ENCODE measurements around the gene TMEM233. TPM values are rescaled to one million over a fixed set of nuclear protein-coding genes. Genes with fewer than 3 reads are reported as not detected.

TMEM233 gene
- total and polyA plus RNA-seq, 10 of the 15 experiments (the other 5 are each of a cell fraction or from before 2014, with no cell fraction given): not detected

- TF ChIP-seq ZNF622 (IDR thresholded peaks at IDR 0.05): no peak
- no peak for TF ChIP-seq RCOR1 (conservative IDR thresholded peaks at IDR 0.05; ENCODE audit: low read depth, low read length)
- TF ChIP-seq CEBPB (IDR thresholded peaks at IDR 0.05; ENCODE audit: borderline replicate concordance in 1 of 2, low read depth in 2 of 2, low read length in 2 of 2): no peak
- TF ChIP-seq EED (IDR thresholded peaks at IDR 0.05; ENCODE audit: low read depth): no peak
- no peak for TF ChIP-seq NFYB (IDR thresholded peaks at IDR 0.05; ENCODE audit: insufficient read depth, low read depth, low read length)
- peak; percentile 58 for TF ChIP-seq SPI1 (IDR thresholded peaks at IDR 0.05; ENCODE audit: borderline replicate concordance, insufficient read depth, low read depth, low read length)
- TF ChIP-seq, protein P1, sequence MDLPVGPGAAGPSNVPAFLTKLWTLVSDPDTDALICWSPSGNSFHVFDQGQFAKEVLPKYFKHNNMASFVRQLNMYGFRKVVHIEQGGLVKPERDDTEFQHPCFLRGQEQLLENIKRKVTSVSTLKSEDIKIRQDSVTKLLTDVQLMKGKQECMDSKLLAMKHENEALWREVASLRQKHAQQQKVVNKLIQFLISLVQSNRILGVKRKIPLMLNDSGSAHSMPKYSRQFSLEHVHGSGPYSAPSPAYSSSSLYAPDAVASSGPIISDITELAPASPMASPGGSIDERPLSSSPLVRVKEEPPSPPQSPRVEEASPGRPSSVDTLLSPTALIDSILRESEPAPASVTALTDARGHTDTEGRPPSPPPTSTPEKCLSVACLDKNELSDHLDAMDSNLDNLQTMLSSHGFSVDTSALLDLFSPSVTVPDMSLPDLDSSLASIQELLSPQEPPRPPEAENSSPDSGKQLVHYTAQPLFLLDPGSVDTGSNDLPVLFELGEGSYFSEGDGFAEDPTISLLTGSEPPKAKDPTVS (IDR thresholded peaks at IDR 0.05; ENCODE audit: low read depth, low read length): no peak
- TF ChIP-seq IRF5 (IDR thresholded peaks at IDR 0.05; ENCODE audit: borderline replicate concordance): peak; percentile 30; the same call in 1 of the 2 replicates
- no peak; the same call in 1 of the 2 replicates for TF ChIP-seq SMC3 (IDR thresholded peaks at IDR 0.05; ENCODE audit: borderline replicate concordance, low read length)
- peak; percentile 76; the same call in 1 of the 2 replicates for TF ChIP-seq CBFB (IDR thresholded peaks at IDR 0.05; ENCODE audit: low read depth)
- no peak for TF ChIP-seq IRF4 (IDR thresholded peaks at IDR 0.05; ENCODE audit: low read depth, low read length)
- no peak for TF ChIP-seq BCLAF1 (IDR thresholded peaks at IDR 0.05)
- TF ChIP-seq BHLHE40 (IDR thresholded peaks at IDR 0.05; ENCODE audit: borderline replicate concordance in 1 of 2, low read depth in 2 of 2, low read length in 1 of 2): peak; percentile 29 to 70; a peak in 3 of 4 replicates
- TF ChIP-seq EGR1 (IDR thresholded peaks at IDR 0.05; ENCODE audit: borderline replicate concordance in 1 of 2, low read depth in 2 of 2, low read length in 2 of 2): peak in 1 of 2 experiments; percentile 48; a peak in 1 of 3 replicates
- TF ChIP-seq, protein P2, sequence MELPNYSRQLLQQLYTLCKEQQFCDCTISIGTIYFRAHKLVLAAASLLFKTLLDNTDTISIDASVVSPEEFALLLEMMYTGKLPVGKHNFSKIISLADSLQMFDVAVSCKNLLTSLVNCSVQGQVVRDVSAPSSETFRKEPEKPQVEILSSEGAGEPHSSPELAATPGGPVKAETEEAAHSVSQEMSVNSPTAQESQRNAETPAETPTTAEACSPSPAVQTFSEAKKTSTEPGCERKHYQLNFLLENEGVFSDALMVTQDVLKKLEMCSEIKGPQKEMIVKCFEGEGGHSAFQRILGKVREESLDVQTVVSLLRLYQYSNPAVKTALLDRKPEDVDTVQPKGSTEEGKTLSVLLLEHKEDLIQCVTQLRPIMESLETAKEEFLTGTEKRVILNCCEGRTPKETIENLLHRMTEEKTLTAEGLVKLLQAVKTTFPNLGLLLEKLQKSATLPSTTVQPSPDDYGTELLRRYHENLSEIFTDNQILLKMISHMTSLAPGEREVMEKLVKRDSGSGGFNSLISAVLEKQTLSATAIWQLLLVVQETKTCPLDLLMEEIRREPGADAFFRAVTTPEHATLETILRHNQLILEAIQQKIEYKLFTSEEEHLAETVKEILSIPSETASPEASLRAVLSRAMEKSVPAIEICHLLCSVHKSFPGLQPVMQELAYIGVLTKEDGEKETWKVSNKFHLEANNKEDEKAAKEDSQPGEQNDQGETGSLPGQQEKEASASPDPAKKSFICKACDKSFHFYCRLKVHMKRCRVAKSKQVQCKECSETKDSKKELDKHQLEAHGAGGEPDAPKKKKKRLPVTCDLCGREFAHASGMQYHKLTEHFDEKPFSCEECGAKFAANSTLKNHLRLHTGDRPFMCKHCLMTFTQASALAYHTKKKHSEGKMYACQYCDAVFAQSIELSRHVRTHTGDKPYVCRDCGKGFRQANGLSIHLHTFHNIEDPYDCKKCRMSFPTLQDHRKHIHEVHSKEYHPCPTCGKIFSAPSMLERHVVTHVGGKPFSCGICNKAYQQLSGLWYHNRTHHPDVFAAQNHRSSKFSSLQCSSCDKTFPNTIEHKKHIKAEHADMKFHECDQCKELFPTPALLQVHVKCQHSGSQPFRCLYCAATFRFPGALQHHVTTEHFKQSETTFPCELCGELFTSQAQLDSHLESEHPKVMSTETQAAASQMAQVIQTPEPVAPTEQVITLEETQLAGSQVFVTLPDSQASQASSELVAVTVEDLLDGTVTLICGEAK (IDR thresholded peaks at IDR 0.05; ENCODE audit: borderline replicate concordance): peak; percentile 97
- TF ChIP-seq EZH2 (IDR thresholded peaks at IDR 0.05; ENCODE audit: borderline replicate concordance, control insufficient read depth, low read depth, low read length): no peak
- no peak for TF ChIP-seq MTA3 (IDR thresholded peaks at IDR 0.05; ENCODE audit: borderline replicate concordance, low read length)
- no peak for TF ChIP-seq JUNB (IDR thresholded peaks at IDR 0.05)
These were observed 74.2 kb downstream of the TMEM233 start, which contains the start of gene PRKAB1 (continued) for GRCh38 chr12:119667577-119668323.

Data from GM12878 (cell line).